Effector memory CD8-positive, alpha-beta T cell (primary cell): ENCODE data around the gene TTLL9.

Experiments
- ATAC-seq: fragments of 150-1000 bp; cut with Tn5 transposase; replicated peaks from 2 replicates; pipeline ENCODE4 v1.10.0; 2021; ENCODE audit warnings: mild to moderate bottlenecking, moderate library complexity
- DNase-seq, 3 experiments: peaks; one replicate each; pipeline ENCODE4 v3.0.0; 2021
- H3K27ac Mint-ChIP-seq, 2 donors: one replicate each; pipeline ENCODE4 v1.8.0; 2022; ENCODE audit warnings: mild to moderate bottlenecking in 2 of 2, mixed read lengths in 2 of 2, moderate library complexity in 2 of 2
- H3K27me3 Mint-ChIP-seq, 2 donors: one replicate each; pipeline ENCODE4 v1.8.0; 2022; ENCODE audit warnings: mixed read lengths in 2 of 2
- H3K36me3 Mint-ChIP-seq: one replicate; pipeline ENCODE4 v1.8.0; 2022; ENCODE audit warnings: mild to moderate bottlenecking, moderate library complexity, mixed read lengths; ENCODE audit not compliant: insufficient read depth
- H3K4me1 Mint-ChIP-seq, 2 donors: one replicate each; pipeline ENCODE4 v1.8.0; 2022; ENCODE audit warnings: low read depth in 2 of 2, mixed read lengths in 2 of 2
- H3K4me3 Mint-ChIP-seq, 2 donors: one replicate each; pipeline ENCODE4 v1.8.0; 2022; ENCODE audit warnings: mild to moderate bottlenecking in 2 of 2, mixed read lengths in 2 of 2, moderate library complexity in 2 of 2
- H3K9me3 Mint-ChIP-seq, 2 donors: one replicate each; pipeline ENCODE4 v1.8.0; 2022; ENCODE audit warnings: mixed read lengths in 2 of 2

The TTLL9 gene

DNA sequence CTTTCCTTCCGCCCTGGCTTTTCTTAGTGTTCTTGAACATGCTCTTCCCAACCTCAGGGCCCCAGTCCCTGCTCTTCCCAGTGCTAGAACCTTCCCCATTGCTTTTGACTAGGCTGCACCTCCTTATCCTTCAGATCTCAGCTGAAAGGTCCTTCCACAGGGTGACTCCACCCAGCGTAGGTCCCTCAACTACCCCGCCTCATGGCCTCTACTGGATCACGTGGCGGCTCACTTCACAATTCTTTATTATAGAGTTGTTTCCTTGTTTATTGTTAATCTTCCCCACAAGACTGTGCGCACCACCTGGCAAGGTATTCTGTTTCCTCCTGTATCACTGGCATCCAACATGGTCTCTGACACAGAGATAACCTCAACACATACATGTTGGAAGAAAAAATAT lies 31.2 kb downstream of the TTLL9 start:
- DNase-seq, result no peak

DNA sequence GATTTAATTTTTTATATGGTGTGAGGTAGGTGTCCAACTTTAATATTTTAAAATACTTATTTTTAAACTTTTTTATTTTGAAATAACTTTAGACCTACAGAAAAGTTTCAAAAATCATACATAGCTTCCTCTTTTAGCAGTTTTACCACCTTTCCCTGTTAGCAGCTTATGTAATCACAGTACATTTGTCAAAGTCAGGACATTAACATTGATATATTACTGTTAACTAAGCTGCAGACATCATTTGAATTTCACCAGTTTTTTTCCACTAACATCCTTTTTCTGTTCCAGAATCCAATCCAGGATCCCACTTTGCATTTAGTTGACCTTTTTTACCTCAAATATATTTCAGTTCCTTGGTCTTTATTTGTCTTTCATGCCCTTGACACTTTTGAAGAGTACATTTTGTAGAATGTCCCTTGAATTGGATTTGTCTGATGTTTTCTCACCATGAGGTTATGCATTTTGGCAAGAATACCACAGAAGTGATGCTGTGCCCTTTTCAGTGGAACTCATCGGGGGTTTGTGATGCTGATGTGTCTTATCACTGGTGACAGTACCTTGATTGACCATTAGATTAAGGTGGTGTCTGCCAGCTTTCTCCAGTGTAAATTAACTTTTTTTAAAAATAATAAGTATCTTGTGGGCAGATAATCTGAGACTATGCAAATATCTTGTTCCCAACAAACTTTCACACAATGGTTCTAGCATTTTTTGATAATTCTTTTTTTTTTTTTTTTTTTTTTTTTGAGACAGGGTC lies 33.4 kb downstream of the TTLL9 start:
- Mint-ChIP-seq H3K36me3 (no peaks in the 10 kb centered on the region), H3K9me3 (no peaks in the 10 kb centered on the region), H3K4me3 (no peak overlapping the region), H3K4me1 (peaks cover 0 to 3% of the 10 kb centered on the region in 2 donors), H3K27ac (no peak overlapping the region), H3K27me3 (peaks cover 13 to 14% of the 10 kb centered on the region in 2 donors)
- no peak for DNase-seq
- no peak for ATAC-seq

More for the DNA sequence above, 31.2 kb downstream of the TTLL9 start:
- Mint-ChIP-seq H3K9me3 (no peaks in the 10 kb centered on the region), H3K4me3 (no peak overlapping the region), H3K36me3 (no peaks in the 10 kb centered on the region), H3K27ac (no peak overlapping the region), H3K4me1 (no peaks in the 10 kb centered on the region), H3K27me3 (peaks cover 11 to 18% of the 10 kb centered on the region in 2 donors)
- ATAC-seq, result no peak

DNA sequence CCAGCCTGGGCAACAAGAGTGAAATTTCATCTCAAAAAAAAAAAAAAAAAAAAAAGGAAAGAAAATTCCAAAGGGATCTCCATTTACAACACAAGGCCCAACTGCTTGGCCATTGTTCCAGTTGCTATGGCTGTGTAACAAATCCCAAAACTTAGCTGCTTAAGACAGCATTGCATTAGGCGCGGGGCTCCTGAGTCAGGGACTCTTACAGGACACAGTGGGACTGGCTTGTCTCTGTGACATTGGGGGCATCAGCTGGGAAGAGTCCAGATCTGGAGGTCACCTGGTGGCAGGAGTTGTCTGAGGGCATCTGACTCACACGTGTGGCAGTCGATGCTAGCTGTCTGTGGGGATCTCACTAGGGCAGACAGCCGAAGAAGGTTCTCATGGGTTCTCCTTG lies 35.6 kb downstream of the TTLL9 start:
- Mint-ChIP-seq H3K27me3 (peaks cover 6 to 10% of the 10 kb centered on the region in 2 donors), H3K4me3 (no peak overlapping the region), H3K27ac (no peak overlapping the region), H3K4me1 (peaks cover 0 to 3% of the 10 kb centered on the region in 2 donors), H3K36me3 (no peaks in the 10 kb centered on the region), H3K9me3 (no peaks in the 10 kb centered on the region)
- no peak for ATAC-seq
- DNase-seq, result no peak

DNA sequence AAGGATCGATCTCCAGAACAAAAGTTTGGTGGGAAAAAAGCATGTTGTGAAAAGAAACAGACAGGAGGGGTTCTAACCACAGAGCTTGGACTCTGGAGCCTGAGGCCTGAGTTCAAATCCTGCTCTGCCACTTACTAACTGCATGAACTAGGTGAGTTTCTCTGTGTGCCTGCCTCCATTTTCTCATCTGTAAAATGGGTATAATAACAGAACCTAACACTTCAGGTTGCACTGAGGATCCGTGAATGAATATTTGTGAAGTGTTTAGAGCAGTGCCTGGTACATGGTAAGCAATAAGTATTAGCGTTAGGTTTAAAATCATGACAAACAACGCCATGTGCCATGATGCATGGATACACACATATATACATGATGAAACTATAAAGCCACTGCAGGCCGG lies 36.6 kb downstream of the TTLL9 start:
- no peak overlapping the region for H3K27ac Mint-ChIP-seq
- no peak overlapping the region for H3K4me3 Mint-ChIP-seq

DNA sequence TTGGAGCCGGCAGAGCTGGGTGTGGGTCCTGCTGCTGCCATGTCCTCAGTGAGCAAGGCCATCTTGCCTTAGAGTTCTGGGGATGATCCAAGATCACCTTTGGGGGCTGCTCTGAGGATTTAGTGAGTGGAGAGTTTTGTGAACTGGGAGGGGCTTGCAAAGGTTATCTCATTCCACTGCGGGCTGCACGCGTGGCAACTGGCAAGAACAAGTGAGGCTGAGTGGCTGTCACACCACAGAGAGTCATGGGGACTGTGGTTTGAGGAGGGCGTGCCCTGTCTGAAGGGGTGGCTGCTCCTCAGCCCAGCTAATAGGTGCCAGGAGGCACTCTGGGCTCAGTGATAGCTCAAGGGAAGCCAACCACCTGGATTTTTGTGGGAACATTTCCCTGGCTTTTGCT lies 37.6 kb downstream of the TTLL9 start:
- peaks cover 6 to 10% of the 10 kb centered on the region in 2 donors for H3K27me3 Mint-ChIP-seq
- H3K4me3 Mint-ChIP-seq, result no peak overlapping the region
- ATAC-seq (peak; percentile 52), DNase-seq (no peak)
- peaks cover 0 to 3% of the 10 kb centered on the region in 2 donors for H3K4me1 Mint-ChIP-seq
- H3K36me3 Mint-ChIP-seq, result no peaks in the 10 kb centered on the region
- no peak overlapping the region for H3K27ac Mint-ChIP-seq
- no peaks in the 10 kb centered on the region for H3K9me3 Mint-ChIP-seq

More for the DNA sequence above, 36.6 kb downstream of the TTLL9 start:
- DNase-seq (no peak), ATAC-seq (no peak)
- peaks cover 0 to 3% of the 10 kb centered on the region in 2 donors for H3K4me1 Mint-ChIP-seq
- H3K27me3 Mint-ChIP-seq, result peaks cover 6 to 10% of the 10 kb centered on the region in 2 donors
- no peaks in the 10 kb centered on the region for H3K9me3 Mint-ChIP-seq
- H3K36me3 Mint-ChIP-seq, result no peaks in the 10 kb centered on the region

DNA sequence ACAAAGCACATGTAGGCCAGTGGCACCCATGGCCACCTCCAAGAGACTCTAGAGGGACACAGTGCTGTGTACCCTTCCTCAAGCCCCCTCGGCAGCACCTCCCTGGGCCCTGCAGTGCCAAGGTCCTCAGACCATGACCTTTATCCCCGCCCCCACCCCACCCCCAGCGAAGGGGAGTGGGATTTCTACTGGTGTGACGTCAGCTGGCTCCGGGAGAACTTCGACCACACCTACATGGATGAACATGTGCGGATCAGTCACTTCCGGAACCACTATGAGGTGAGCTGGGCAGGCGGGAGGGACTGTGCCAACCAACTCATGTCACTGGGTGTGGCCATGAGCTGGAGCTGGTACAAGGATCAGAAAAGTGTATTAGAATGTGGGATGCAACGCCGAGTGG lies 38.0 kb downstream of the TTLL9 start:
- H3K27me3 Mint-ChIP-seq, result peaks cover 4 to 10% of the 10 kb centered on the region in 2 donors
- no peak overlapping the region for H3K4me3 Mint-ChIP-seq
- no peaks in the 10 kb centered on the region for H3K36me3 Mint-ChIP-seq
- H3K4me1 Mint-ChIP-seq, result peaks cover 0 to 3% of the 10 kb centered on the region in 2 donors
- DNase-seq (no peak), ATAC-seq (no peak)
- H3K27ac Mint-ChIP-seq, result no peak overlapping the region
- no peaks in the 10 kb centered on the region for H3K9me3 Mint-ChIP-seq

DNA sequence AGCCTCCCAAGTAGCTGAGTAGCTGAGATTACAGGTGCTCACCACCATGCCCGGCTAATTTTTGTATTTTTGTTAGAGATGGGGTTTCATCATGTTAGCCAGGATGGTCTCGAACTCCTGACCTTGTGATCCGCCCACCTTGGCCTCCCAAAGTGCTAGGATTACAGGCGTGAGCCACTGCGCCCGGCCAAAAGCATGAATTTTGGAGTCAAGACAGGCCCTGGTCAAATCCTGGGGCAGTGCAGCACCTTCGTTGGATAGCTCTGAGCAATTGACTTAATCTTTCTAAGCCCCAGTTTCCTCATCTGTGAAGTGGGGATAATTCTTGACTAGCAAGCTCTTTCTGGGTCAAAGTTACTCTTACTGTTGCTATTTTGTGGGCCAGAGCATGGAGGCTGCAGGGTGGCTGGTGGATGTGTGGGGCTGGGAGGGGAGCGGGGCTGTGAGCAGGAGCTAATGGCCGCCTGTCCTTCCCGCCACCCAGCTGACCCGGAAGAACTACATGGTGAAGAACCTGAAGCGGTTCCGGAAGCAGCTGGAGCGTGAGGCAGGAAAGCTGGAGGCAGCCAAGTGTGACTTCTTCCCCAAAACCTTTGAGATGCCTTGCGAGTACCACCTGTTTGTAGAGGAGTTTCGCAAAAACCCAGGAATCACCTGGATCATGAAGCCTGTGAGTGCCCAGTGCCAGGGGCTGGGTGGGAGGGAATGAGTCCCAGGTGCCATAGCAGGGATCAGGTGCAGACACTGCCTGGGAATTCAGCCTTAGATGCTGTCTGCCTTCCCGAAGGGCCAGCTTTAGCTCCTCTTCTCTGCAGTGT lies 39.0 kb downstream of the TTLL9 start:
- DNase-seq, result no peak
- H3K27me3 Mint-ChIP-seq, result peaks cover 0 to 10% of the 10 kb centered on the region in 2 donors
- H3K4me1 Mint-ChIP-seq, result peaks cover 0 to 3% of the 10 kb centered on the region in 2 donors
- no peaks in the 10 kb centered on the region for H3K9me3 Mint-ChIP-seq
- H3K27ac Mint-ChIP-seq, result no peak overlapping the region
- no peak for ATAC-seq
- H3K4me3 Mint-ChIP-seq, result no peak overlapping the region
- no peaks in the 10 kb centered on the region for H3K36me3 Mint-ChIP-seq

DNA sequence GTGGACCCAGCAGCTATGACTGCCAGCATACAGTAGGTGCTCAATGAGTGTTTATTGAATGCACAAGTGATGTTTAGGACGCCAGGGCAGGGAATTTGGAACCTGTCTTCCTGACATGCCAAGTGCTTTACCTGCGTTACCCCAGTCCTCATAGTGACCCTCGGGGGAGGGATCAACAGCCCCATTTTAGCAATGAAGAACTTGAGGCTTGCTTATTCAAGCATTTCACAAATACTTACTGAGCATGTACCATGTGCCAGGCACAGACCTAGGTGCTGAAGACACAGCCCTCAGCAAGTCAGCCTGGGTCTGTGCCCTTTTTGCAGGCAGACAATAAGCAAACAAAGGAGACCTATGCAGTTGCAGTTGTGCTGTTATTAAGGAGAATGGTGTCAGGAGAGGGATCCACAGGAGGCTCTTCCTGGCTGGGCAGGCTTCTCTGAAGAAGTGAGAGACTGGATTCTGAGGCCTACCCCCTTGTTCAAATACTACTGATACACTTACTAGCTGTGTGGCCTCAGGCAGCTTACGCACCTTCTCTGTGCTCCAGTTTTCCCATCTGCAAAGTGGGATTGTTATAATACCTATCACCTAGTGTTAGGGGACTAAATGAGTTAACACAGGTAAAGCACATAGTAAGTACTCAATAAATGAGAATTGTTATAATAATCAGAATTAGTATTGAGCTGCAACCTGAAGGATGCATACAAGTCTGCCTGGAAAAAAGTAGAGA lies 39.8 kb downstream of the TTLL9 start:
- H3K4me1 Mint-ChIP-seq, result peaks cover 0 to 3% of the 10 kb centered on the region in 2 donors
- H3K9me3 Mint-ChIP-seq, result no peaks in the 10 kb centered on the region
- no peak overlapping the region for H3K27ac Mint-ChIP-seq
- ATAC-seq (no peak), DNase-seq (no peak)
- no peak overlapping the region for H3K4me3 Mint-ChIP-seq
- H3K36me3 Mint-ChIP-seq, result peaks cover 2% of the 10 kb centered on the region
- H3K27me3 Mint-ChIP-seq, result peaks cover 0 to 10% of the 10 kb centered on the region in 2 donors

DNA sequence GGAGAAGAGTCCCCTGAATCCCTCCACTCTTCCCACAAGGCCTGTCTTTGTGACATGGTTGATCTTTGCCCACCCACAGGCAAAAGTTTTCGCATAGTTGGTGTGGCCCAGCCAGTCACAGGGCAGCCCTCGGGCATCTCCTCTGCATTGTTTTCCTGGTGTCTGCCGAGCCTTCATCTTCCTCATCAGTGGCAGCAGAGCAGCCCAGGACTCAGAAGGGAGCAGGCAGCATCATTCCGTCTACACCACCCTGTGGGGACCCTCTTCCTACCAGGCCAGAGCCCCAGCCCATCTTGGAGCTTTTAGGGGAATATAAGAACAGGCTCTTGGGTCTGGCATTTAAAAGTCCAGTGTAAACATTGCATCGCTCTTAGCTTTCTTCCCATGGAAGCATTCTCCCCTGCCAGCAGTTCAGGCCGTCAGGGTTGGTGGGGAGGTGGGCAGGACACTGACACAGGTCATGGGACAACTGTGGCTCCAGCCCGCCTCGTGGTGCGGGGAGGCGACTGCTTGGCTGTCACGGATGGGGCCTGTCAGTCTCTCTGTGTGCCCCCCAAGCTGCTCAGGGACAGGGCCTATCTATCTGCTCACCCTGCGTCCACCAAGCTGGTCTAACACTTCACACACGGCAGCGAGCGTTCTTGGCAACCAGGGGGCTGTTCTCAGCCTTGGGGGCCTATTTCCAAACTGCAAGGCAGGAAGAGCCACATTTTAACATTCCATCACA lies 43.2 kb downstream of the TTLL9 start:
- ATAC-seq, result no peak
- Mint-ChIP-seq H3K27ac (no peak overlapping the region), H3K36me3 (peaks cover 2% of the 10 kb centered on the region), H3K4me3 (no peak overlapping the region), H3K4me1 (no peaks in the 10 kb centered on the region), H3K27me3 (peaks cover 10 to 16% of the 10 kb centered on the region in 2 donors), H3K9me3 (no peaks in the 10 kb centered on the region)
- DNase-seq, result no peak

DNA sequence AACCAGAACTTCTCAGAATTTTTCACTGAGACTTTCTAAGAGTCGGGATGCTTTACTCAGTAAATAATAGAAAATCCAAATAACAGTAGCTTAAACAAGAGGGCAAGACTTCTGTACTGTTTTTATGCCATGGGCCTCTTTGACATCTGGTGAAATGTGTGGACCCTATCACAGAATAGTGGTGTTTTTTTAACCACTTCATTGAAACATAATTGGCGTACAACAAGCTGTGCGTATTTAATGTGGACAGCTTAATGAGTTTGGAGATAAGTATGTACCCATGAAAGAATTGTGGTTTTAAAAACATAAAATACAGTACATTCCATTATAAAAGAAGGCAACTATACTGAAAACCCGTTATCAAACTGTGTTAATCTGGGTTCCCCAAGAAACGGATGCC lies 43.7 kb downstream of the TTLL9 start:
- Mint-ChIP-seq H3K36me3 (peaks cover 2% of the 10 kb centered on the region), H3K4me1 (no peaks in the 10 kb centered on the region), H3K27ac (no peak overlapping the region), H3K27me3 (peaks cover 15 to 22% of the 10 kb centered on the region in 2 donors), H3K9me3 (no peaks in the 10 kb centered on the region), H3K4me3 (no peak overlapping the region)
- DNase-seq (no peak), ATAC-seq (no peak)

DNA sequence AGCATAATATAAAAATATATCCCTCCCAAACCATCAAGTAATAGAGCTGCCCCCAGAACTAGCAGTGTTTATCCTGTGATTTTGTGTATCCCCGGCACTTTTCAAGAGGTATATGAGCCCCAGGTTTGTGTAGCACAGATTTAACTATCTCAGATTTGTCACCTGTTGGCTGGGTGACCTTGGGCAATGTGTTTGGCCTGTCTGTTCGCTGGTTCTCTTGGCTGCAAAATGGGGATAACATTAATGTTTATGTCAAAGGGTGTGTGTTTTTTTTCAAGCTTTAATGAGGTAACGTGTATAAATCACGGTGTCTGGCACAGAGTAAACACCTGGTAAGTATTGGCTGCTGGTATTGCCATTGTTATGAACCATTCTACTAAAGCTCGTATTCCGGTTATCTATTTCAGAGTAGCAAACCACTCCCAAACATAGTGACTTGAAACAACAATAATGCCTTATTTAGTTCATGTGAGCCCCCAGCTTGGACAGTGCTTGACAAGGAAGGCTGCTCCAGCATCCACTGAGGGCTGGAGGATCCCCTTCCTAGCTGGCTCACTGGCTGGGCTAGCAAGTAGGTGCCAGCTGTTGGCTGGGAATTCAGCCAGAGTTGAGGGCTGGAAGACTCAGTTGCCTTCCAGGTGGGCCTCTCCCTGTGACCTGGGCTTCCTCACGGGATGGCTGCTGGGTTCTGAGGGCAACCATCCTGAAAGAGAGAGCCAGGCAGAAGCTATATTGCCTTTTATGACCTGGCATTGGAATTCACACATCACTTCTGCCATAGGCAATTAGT lies 45.3 kb downstream of the TTLL9 start:
- peaks cover 28 to 37% of the 10 kb centered on the region in 2 donors for H3K27me3 Mint-ChIP-seq
- ATAC-seq (no peak), DNase-seq (no peak)
- no peaks in the 10 kb centered on the region for H3K4me1 Mint-ChIP-seq
- H3K9me3 Mint-ChIP-seq, result no peaks in the 10 kb centered on the region
- no peak overlapping the region for H3K27ac Mint-ChIP-seq
- peaks cover 2% of the 10 kb centered on the region for H3K36me3 Mint-ChIP-seq
- H3K4me3 Mint-ChIP-seq, result no peak overlapping the region

DNA sequence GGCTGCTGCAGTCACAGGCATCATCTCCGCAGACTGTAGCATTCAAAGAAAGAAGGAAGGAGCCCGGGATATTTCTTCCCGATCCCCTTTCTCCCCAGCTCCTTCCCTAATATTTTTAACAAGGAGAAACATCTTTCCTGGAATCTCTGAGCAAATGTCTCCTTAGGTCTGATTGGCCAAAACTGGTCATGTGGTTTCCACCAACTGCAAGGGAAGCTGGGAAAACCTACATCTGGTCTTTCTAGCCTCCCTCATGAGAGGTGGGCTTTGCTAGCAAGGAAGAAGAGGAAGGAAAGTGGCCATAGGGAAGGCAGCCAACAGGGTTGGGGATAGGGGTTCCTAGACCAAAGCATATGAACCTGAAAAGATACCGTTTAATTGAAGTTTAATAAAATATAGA lies 46.3 kb downstream of the TTLL9 start:
- Mint-ChIP-seq H3K36me3 (peaks cover 2% of the 10 kb centered on the region), H3K27ac (no peak overlapping the region), H3K27me3 (peaks cover 31 to 42% of the 10 kb centered on the region in 2 donors), H3K4me3 (no peak overlapping the region), H3K4me1 (no peaks in the 10 kb centered on the region), H3K9me3 (no peaks in the 10 kb centered on the region)
- no peak for ATAC-seq
- no peak for DNase-seq
